Subcutaneous abdominal adipose tissue (tissue), 5 donors: ENCODE results near the gene HYKK.
"Not testable (repeated sequence)": the region's sequence is repeated elsewhere in the genome, so short reads cannot be mapped to it uniquely, and the experiment has no call there.

Source experiments
- H3K27ac ChIP-seq: one replicate; pipeline ENCODE4 v1.7.0; 2013; ENCODE audit warnings: low read depth, mild to moderate bottlenecking, inconsistent platforms, low read length, moderate library complexity
- H3K27me3 ChIP-seq, 5 donors: one replicate each; pipeline ENCODE4 v1.7.0; 2013; ENCODE audit warnings: low read length in 5 of 5, inconsistent platforms in 1 of 5; ENCODE audit not compliant: control insufficient read depth in 5 of 5, insufficient read depth in 4 of 5
- H3K36me3 ChIP-seq, 5 donors: one replicate each; pipeline ENCODE4 v1.7.0; 2013; ENCODE audit warnings: low read length in 5 of 5; ENCODE audit not compliant: control insufficient read depth in 5 of 5, insufficient read depth in 5 of 5
- H3K4me1 ChIP-seq, 5 donors: one replicate each; pipeline ENCODE4 v1.7.0; 2013; ENCODE audit warnings: low read length in 5 of 5, mild to moderate bottlenecking in 3 of 5, moderate library complexity in 1 of 5; ENCODE audit not compliant: control insufficient read depth in 5 of 5, insufficient read depth in 5 of 5
- H3K4me3 ChIP-seq, 5 donors: one replicate each; pipeline ENCODE4 v1.7.0; 2013; ENCODE audit warnings: low read length in 5 of 5, low read depth in 1 of 5
- H3K9ac ChIP-seq, 5 donors: one replicate each; pipeline ENCODE4 v1.7.0; 2013; ENCODE audit warnings: low read length in 5 of 5, mild to moderate bottlenecking in 4 of 5, moderate library complexity in 3 of 5
- H3K9me3 ChIP-seq, 5 donors: one replicate each; pipeline ENCODE4 v1.7.0; 2013; ENCODE audit warnings: low read length in 5 of 5; ENCODE audit not compliant: control insufficient read depth in 5 of 5
- donor health status: healthy.
- donor health status: healthy.
- donor health status: healthy.
- donor health status: healthy.
- donor health status: healthy.

HYKK gene

GRCh38 chr15:78502641-78503040 is 4.7 kb upstream of the HYKK start:
- no peak overlapping the region for H3K4me3 ChIP-seq

GRCh38 chr15:78507831-78508160 is 419 bp downstream of the HYKK start:
- H3K9ac ChIP-seq = peak overlapping the region in 4 of 5 donors; percentile 66 to 90 (median 86)
- no peaks in the 10 kb centered on the region for H3K36me3 ChIP-seq
- no peaks in the 10 kb centered on the region for H3K27me3 ChIP-seq
- H3K4me3 ChIP-seq = peak overlapping the region; percentile 74 to 99 (median 96)
- H3K4me1 ChIP-seq = peaks cover 0 to 17% (median 15%) of the 10 kb centered on the region in 5 donors
- no peak overlapping the region for H3K27ac ChIP-seq
- H3K9me3 ChIP-seq = no peaks in the 10 kb centered on the region

More at GRCh38 chr15:78502641-78503040, 4.7 kb upstream of the HYKK start:
- Histone ChIP-seq H3K4me1 (peaks cover 0 to 10% (median 9%) of the 10 kb centered on the region in 5 donors), H3K9me3 (no peaks in the 10 kb centered on the region), H3K27me3 (no peaks in the 10 kb centered on the region), H3K36me3 (peaks cover 11 to 27% (median 21%) of the 10 kb centered on the region in 5 donors), H3K9ac (no peak overlapping the region), H3K27ac (no peak overlapping the region)

- H3K4me1 ChIP-seq = peaks cover 0 to 17% (median 15%) of the 10 kb centered on the region in 5 donors
- no peaks in the 10 kb centered on the region for H3K36me3 ChIP-seq
- H3K4me3 ChIP-seq = peak overlapping the region; percentile 74 to 99 (median 96)
- peak overlapping the region in 4 of 5 donors; percentile 66 to 90 (median 86) for H3K9ac ChIP-seq
- H3K9me3 ChIP-seq = no peaks in the 10 kb centered on the region
- H3K27me3 ChIP-seq = no peaks in the 10 kb centered on the region
- H3K27ac ChIP-seq = no peak overlapping the region
Measured at GRCh38 chr15:78508272-78508671, 895 bp downstream of the HYKK start.

GRCh38 chr15:78509726-78510312 is 2.4 kb downstream of the HYKK start:
- Histone ChIP-seq H3K36me3 (no peaks in the 10 kb centered on the region), H3K4me3 (no peak overlapping the region), H3K9me3 (no peaks in the 10 kb centered on the region), H3K27me3 (no peaks in the 10 kb centered on the region), H3K27ac (no peak overlapping the region), H3K9ac (no peak overlapping the region), H3K4me1 (peaks cover 0 to 17% (median 15%) of the 10 kb centered on the region in 5 donors)

GRCh38 chr15:78520035-78520434 is 12.7 kb downstream of the HYKK start:
- H3K27ac ChIP-seq, H3K9me3 ChIP-seq, H3K9ac ChIP-seq, H3K27me3 ChIP-seq, H3K4me3 ChIP-seq, H3K36me3 ChIP-seq, H3K4me1 ChIP-seq: not testable (repeated sequence)

GRCh38 chr15:78524230-78524629 is 16.9 kb downstream of the HYKK start:
- Histone ChIP-seq H3K9ac (no peak overlapping the region), H3K27me3 (no peaks in the 10 kb centered on the region), H3K4me1 (no peaks in the 10 kb centered on the region), H3K4me3 (no peak overlapping the region), H3K36me3 (peaks cover 0 to 3% (median 0%) of the 10 kb centered on the region in 5 donors), H3K9me3 (no peaks in the 10 kb centered on the region), H3K27ac (no peak overlapping the region)

GRCh38 chr15:78527325-78527724 is 19.9 kb downstream of the HYKK start:
- Histone ChIP-seq H3K4me3 (no peak overlapping the region), H3K36me3 (peaks cover 0 to 3% (median 0%) of the 10 kb centered on the region in 5 donors), H3K9me3 (no peaks in the 10 kb centered on the region), H3K4me1 (no peaks in the 10 kb centered on the region), H3K27ac (no peak overlapping the region), H3K27me3 (no peaks in the 10 kb centered on the region), H3K9ac (no peak overlapping the region)

- Histone ChIP-seq H3K9ac (no peak overlapping the region), H3K4me1 (no peaks in the 10 kb centered on the region), H3K36me3 (peaks cover 0 to 3% (median 0%) of the 10 kb centered on the region in 5 donors), H3K27ac (no peak overlapping the region), H3K9me3 (no peaks in the 10 kb centered on the region), H3K27me3 (no peaks in the 10 kb centered on the region), H3K4me3 (no peak overlapping the region)
Measured at GRCh38 chr15:78533331-78533730, 26.0 kb downstream of the HYKK start.

GRCh38 chr15:78536134-78536533 is 28.8 kb downstream of the HYKK start:
- no peak overlapping the region for H3K4me3 ChIP-seq
- no peaks in the 10 kb centered on the region for H3K9me3 ChIP-seq
- H3K27ac ChIP-seq = no peak overlapping the region
- H3K4me1 ChIP-seq = peaks cover 0 to 11% (median 8%) of the 10 kb centered on the region in 5 donors
- H3K9ac ChIP-seq = no peak overlapping the region
- no peaks in the 10 kb centered on the region for H3K27me3 ChIP-seq
- peaks cover 0 to 3% (median 0%) of the 10 kb centered on the region in 5 donors for H3K36me3 ChIP-seq

GRCh38 chr15:78537266-78537905 is 30.0 kb downstream of the HYKK start:
- Histone ChIP-seq H3K9ac (no peak overlapping the region), H3K4me1 (peaks cover 4 to 23% (median 20%) of the 10 kb centered on the region in 5 donors), H3K4me3 (no peak overlapping the region), H3K27me3 (no peaks in the 10 kb centered on the region), H3K36me3 (peaks cover 0 to 3% (median 2%) of the 10 kb centered on the region in 5 donors), H3K27ac (no peak overlapping the region), H3K9me3 (no peaks in the 10 kb centered on the region)
